Kidney epithelial cell (primary cell): ENCODE results near the gene NT5C1B. TPM values are rescaled to one million over a fixed set of nuclear protein-coding genes. Genes with fewer than 3 reads are reported as not detected.

ENCODE experiments used
- DNase-seq: peaks from one replicate; pipeline ENCODE4 v3.0.0-alpha.2; 2010; ENCODE audit warnings: low read depth
- H3K27me3 ChIP-seq: 2 replicates; pipeline ENCODE4 v1.6.0; 2011; ENCODE audit warnings: low read length; ENCODE audit not compliant: control insufficient read depth, insufficient read depth
- H3K36me3 ChIP-seq: 2 replicates; pipeline ENCODE4 v1.5.1; 2011; ENCODE audit warnings: low read length; ENCODE audit not compliant: control insufficient read depth, insufficient read depth
- H3K4me3 ChIP-seq: 2 replicates; pipeline ENCODE4 v1.5.1; 2011; ENCODE audit warnings: low read depth, mild to moderate bottlenecking, control low read depth, low read length
- CTCF ChIP-seq: IDR thresholded peaks from 2 replicates; pipeline ENCODE4 v1.5.1; 2011; ENCODE audit warnings: mild to moderate bottlenecking, moderate library complexity, low read length, control low read depth, inconsistent platforms; ENCODE audit not compliant: insufficient read depth, poor library complexity, severe bottlenecking
- total RNA-seq: library from RNA; depleted of rRNA; stranded (reverse); fragments of >200 nt; gene quantifications from 2 replicates; pipeline ENCODE4 v1.2.3, GENCODE V29; 2015

NT5C1B gene
- total RNA-seq, 1 donor from 2014 or later, result not detected

GRCh38 chr2:18540872-18541271 lies 48.5 kb downstream of the NT5C1B start:
- DNase-seq, result no peak
- H3K36me3 ChIP-seq, result no peaks in the 10 kb centered on the region
- no peak overlapping the region for H3K4me3 ChIP-seq
- no peak for TF ChIP-seq CTCF
- H3K27me3 ChIP-seq, result no peaks in the 10 kb centered on the region

GRCh38 chr2:18536697-18537096 lies 52.7 kb downstream of the NT5C1B start:
- H3K4me3 ChIP-seq, result no peak overlapping the region
- TF ChIP-seq CTCF, result no peak
- no peaks in the 10 kb centered on the region for H3K36me3 ChIP-seq
- no peaks in the 10 kb centered on the region for H3K27me3 ChIP-seq
- DNase-seq, result no peak

- no peak for DNase-seq
- Histone ChIP-seq H3K4me3 (no peak overlapping the region), H3K36me3 (no peaks in the 10 kb centered on the region), H3K27me3 (no peaks in the 10 kb centered on the region)
- no peak for TF ChIP-seq CTCF
Observed at GRCh38 chr2:18536100-18536499, 53.3 kb downstream of the NT5C1B start.

- TF ChIP-seq CTCF, result no peak
- Histone ChIP-seq H3K4me3 (no peak overlapping the region), H3K36me3 (no peaks in the 10 kb centered on the region), H3K27me3 (no peaks in the 10 kb centered on the region)
- DNase-seq, result no peak
Observed at GRCh38 chr2:18531194-18531593, 58.2 kb downstream of the NT5C1B start.

- TF ChIP-seq CTCF, result no peak
- H3K4me3 ChIP-seq, result no peak overlapping the region
- H3K36me3 ChIP-seq, result no peaks in the 10 kb centered on the region
- DNase-seq, result no peak
- no peaks in the 10 kb centered on the region for H3K27me3 ChIP-seq
Observed at GRCh38 chr2:18527822-18528221, 61.5 kb downstream of the NT5C1B start.

GRCh38 chr2:18527326-18527725 lies 62.0 kb downstream of the NT5C1B start:
- no peak for DNase-seq
- H3K36me3 ChIP-seq, result no peaks in the 10 kb centered on the region
- no peaks in the 10 kb centered on the region for H3K27me3 ChIP-seq
- TF ChIP-seq CTCF, result no peak
- H3K4me3 ChIP-seq, result no peak overlapping the region
